ENCODE results near the gene IQGAP2. TPM values are rescaled to one million over a fixed set of nuclear protein-coding genes. Genes with fewer than 3 reads are reported as not detected.
"Not testable (repeated sequence)": the region's sequence is repeated elsewhere in the genome, so short reads cannot be mapped to it uniquely, and the experiment has no call there.

The IQGAP2 gene
- total RNA-seq, 3 donors from 2014 or later (not counting 1 experiment from before 2014, with no cell fraction given) = 172 to 218 (median 207) TPM

GRCh38 chr5:76736679-76737556 is 333.8 kb downstream of the IQGAP2 start:
- no peaks in the 10 kb centered on the region for H3K27me3 Mint-ChIP-seq (ENCODE audit: low read depth in 2 of 2)
- ATAC-seq (peak in 2 of 3 donors; percentile 13 to 27), DNase-seq (peak in 1 of 2 donors; percentile 59)
- intact Hi-C loops (cut with micrococcal nuclease) = loop anchor here (1.0 to 10.0 kb wide), 2 partner anchors 21 to 1402 kb away; partner anchors contain the start of genes F2R and HMGCR
- peak overlapping the region; percentile 71 for H3K4me3 Mint-ChIP-seq
- Histone ChIP-seq H3K27me3 (ENCODE audit: control insufficient read depth, insufficient read depth, low read length) (no peaks in the 10 kb centered on the region), H3K27ac (ENCODE audit: low read length) (peak overlapping the region; percentile 75), H3K4me3 (ENCODE audit: low read length) (no peak overlapping the region), H3K36me3 (ENCODE audit: control insufficient read depth, insufficient read depth, low read length) (peaks cover 5% of the 10 kb centered on the region), H3K9me3 (ENCODE audit: control insufficient read depth, insufficient read depth, low read length) (no peaks in the 10 kb centered on the region), H3K4me1 (ENCODE audit: control insufficient read depth, insufficient read depth, low read length) (peaks cover 71% of the 10 kb centered on the region)
- H3K36me3 Mint-ChIP-seq = peaks cover 12% of the 10 kb centered on the region
- WGBS (ENCODE audit: insufficient coverage) = 55% methylated on average over 5 of the region's 6 CpGs
- H3K27ac Mint-ChIP-seq = peak overlapping the region; percentile 95 to 97
- no peak for TF ChIP-seq CTCF (IDR thresholded peaks at IDR 0.05)
- no peaks in the 10 kb centered on the region for H3K9me3 Mint-ChIP-seq
- peaks cover 69 to 70% of the 10 kb centered on the region in 2 donors for H3K4me1 Mint-ChIP-seq

- WGBS (ENCODE audit: insufficient coverage) = 60% methylated on average over 5 of the region's 5 CpGs
- H3K27ac ChIP-seq (ENCODE audit: low read length) = peak overlapping the region; percentile 75
- H3K4me3 ChIP-seq (ENCODE audit: low read length) = no peak overlapping the region
Observed at GRCh38 chr5:76737846-76738245, 334.8 kb downstream of the IQGAP2 start.

GRCh38 chr5:76741506-76741905 is 338.4 kb downstream of the IQGAP2 start:
- ATAC-seq (peak; percentile 13 to 35 (median 21)), DNase-seq (peak in 1 of 2 donors; percentile 24)
- intact Hi-C loops (cut with micrococcal nuclease) = loop anchor here (1.0 kb wide), 1 partner anchor 22 kb away; no protein-coding TSS in a partner anchor
- H3K27ac ChIP-seq (ENCODE audit: low read length) = peak overlapping the region; percentile 52
- not testable (repeated sequence) for H3K9me3 ChIP-seq (ENCODE audit: control insufficient read depth, insufficient read depth, low read length); H3K36me3 Mint-ChIP-seq; H3K9me3 Mint-ChIP-seq; H3K27me3 ChIP-seq (ENCODE audit: control insufficient read depth, insufficient read depth, low read length); H3K4me3 ChIP-seq (ENCODE audit: low read length); H3K27me3 Mint-ChIP-seq (ENCODE audit: low read depth in 2 of 2); H3K36me3 ChIP-seq (ENCODE audit: control insufficient read depth, insufficient read depth, low read length)
- WGBS (ENCODE audit: insufficient coverage) = 100% methylated on average over 3 of the region's 4 CpGs
- H3K4me1 Mint-ChIP-seq = peaks cover 51 to 53% of the 10 kb centered on the region in 2 donors
- peak overlapping the region; percentile 95 to 97 for H3K27ac Mint-ChIP-seq
- H3K4me1 ChIP-seq (ENCODE audit: control insufficient read depth, insufficient read depth, low read length) = peaks cover 50% of the 10 kb centered on the region
- peak overlapping the region; percentile 40 for H3K4me3 Mint-ChIP-seq

More at GRCh38 chr5:76737846-76738245, 334.8 kb downstream of the IQGAP2 start:
- Mint-ChIP-seq H3K27ac (peak overlapping the region; percentile 95 to 97), H3K27me3 (ENCODE audit: low read depth in 2 of 2) (no peaks in the 10 kb centered on the region), H3K36me3 (peaks cover 6% of the 10 kb centered on the region), H3K9me3 (no peaks in the 10 kb centered on the region), H3K4me3 (peak overlapping the region; percentile 77), H3K4me1 (peaks cover 65 to 70% of the 10 kb centered on the region in 2 donors)
- no peaks in the 10 kb centered on the region for H3K27me3 ChIP-seq (ENCODE audit: control insufficient read depth, insufficient read depth, low read length)
- no peak for TF ChIP-seq CTCF (IDR thresholded peaks at IDR 0.05)
- no peaks in the 10 kb centered on the region for H3K9me3 ChIP-seq (ENCODE audit: control insufficient read depth, insufficient read depth, low read length)
- H3K36me3 ChIP-seq (ENCODE audit: control insufficient read depth, insufficient read depth, low read length) = peaks cover 4% of the 10 kb centered on the region
- intact Hi-C loops (cut with micrococcal nuclease) = loop anchor here (1.0 to 10.0 kb wide), 4 partner anchors 22 to 1403 kb away; partner anchors contain the start of genes F2R, HMGCR and IQGAP2
- DNase-seq (no peak), ATAC-seq (no peak)
- H3K4me1 ChIP-seq (ENCODE audit: control insufficient read depth, insufficient read depth, low read length) = peaks cover 67% of the 10 kb centered on the region

GRCh38 chr5:76742583-76742982 is 339.5 kb downstream of the IQGAP2 start:
- Mint-ChIP-seq H3K4me1 (peaks cover 42 to 43% of the 10 kb centered on the region in 2 donors), H3K27me3 (ENCODE audit: low read depth in 2 of 2) (no peaks in the 10 kb centered on the region), H3K36me3 (no peaks in the 10 kb centered on the region), H3K4me3 (no peak overlapping the region), H3K27ac (peak overlapping the region; percentile 95 to 97), H3K9me3 (no peaks in the 10 kb centered on the region)
- ATAC-seq (no peak), DNase-seq (no peak)
- Histone ChIP-seq H3K36me3 (ENCODE audit: control insufficient read depth, insufficient read depth, low read length) (no peaks in the 10 kb centered on the region), H3K9me3 (ENCODE audit: control insufficient read depth, insufficient read depth, low read length) (no peaks in the 10 kb centered on the region), H3K27me3 (ENCODE audit: control insufficient read depth, insufficient read depth, low read length) (no peaks in the 10 kb centered on the region), H3K4me3 (ENCODE audit: low read length) (no peak overlapping the region), H3K27ac (ENCODE audit: low read length) (no peak overlapping the region), H3K4me1 (ENCODE audit: control insufficient read depth, insufficient read depth, low read length) (peaks cover 40% of the 10 kb centered on the region)
- intact Hi-C loops (cut with micrococcal nuclease) = no loop called here
- 97% methylated on average over 4 of the region's 4 CpGs for WGBS (ENCODE audit: insufficient coverage)
- no peak for TF ChIP-seq CTCF (IDR thresholded peaks at IDR 0.05)
